Parathyroid adenoma (tissue), 2 donors: ENCODE data around the gene RARRES2.

ENCODE experiments used
- H2AFZ ChIP-seq: fragments of 300-600 bp; sonication (generic); one replicate; pipeline ENCODE4 v1.7.0; 2017; ENCODE audit warnings: antibody characterized with exemption, mild to moderate bottlenecking
- H3K27ac ChIP-seq: fragments of 300-600 bp; sonication (generic); one replicate; pipeline ENCODE4 v1.7.0; 2017
- H3K27me3 ChIP-seq: fragments of 300-600 bp; sonication (generic); one replicate; pipeline ENCODE4 v1.7.0; 2017; ENCODE audit warnings: low read length; ENCODE audit not compliant: control insufficient read depth, insufficient read depth
- H3K36me3 ChIP-seq: fragments of 300-600 bp; sonication (generic); one replicate; pipeline ENCODE4 v1.7.0; 2017; ENCODE audit warnings: low read length; ENCODE audit not compliant: control insufficient read depth, insufficient read depth
- H3K4me1 ChIP-seq: fragments of 300-600 bp; sonication (generic); one replicate; pipeline ENCODE4 v1.7.0; 2017; ENCODE audit warnings: control low read depth
- H3K4me2 ChIP-seq: fragments of 300-600 bp; sonication (generic); one replicate; pipeline ENCODE4 v1.7.0; 2017; ENCODE audit warnings: low read length
- H3K4me3 ChIP-seq: fragments of 300-600 bp; sonication (generic); one replicate; pipeline ENCODE4 v1.7.0; 2017; ENCODE audit warnings: low read depth, low read length
- H3K79me2 ChIP-seq: fragments of 300-600 bp; sonication (generic); one replicate; pipeline ENCODE4 v1.7.0; 2017; ENCODE audit warnings: control low read depth
- H3K9ac ChIP-seq: fragments of 300-600 bp; sonication (generic); one replicate; pipeline ENCODE4 v1.7.0; 2017; ENCODE audit warnings: mild to moderate bottlenecking
- H3K9me3 ChIP-seq: fragments of 300-600 bp; sonication (generic); one replicate; pipeline ENCODE4 v1.7.0; 2017; ENCODE audit warnings: low read length; ENCODE audit not compliant: control insufficient read depth
- TF ChIP-seq, protein P1 (sequence below): fragments of 300-600 bp; sonication (generic); IDR thresholded peaks from one replicate; pipeline ENCODE4 v1.7.0; 2017; ENCODE audit warnings: antibody characterized with exemption, mild to moderate bottlenecking
- donor health status: primary hyperparathyroidism.

RARRES2 gene

DNA sequence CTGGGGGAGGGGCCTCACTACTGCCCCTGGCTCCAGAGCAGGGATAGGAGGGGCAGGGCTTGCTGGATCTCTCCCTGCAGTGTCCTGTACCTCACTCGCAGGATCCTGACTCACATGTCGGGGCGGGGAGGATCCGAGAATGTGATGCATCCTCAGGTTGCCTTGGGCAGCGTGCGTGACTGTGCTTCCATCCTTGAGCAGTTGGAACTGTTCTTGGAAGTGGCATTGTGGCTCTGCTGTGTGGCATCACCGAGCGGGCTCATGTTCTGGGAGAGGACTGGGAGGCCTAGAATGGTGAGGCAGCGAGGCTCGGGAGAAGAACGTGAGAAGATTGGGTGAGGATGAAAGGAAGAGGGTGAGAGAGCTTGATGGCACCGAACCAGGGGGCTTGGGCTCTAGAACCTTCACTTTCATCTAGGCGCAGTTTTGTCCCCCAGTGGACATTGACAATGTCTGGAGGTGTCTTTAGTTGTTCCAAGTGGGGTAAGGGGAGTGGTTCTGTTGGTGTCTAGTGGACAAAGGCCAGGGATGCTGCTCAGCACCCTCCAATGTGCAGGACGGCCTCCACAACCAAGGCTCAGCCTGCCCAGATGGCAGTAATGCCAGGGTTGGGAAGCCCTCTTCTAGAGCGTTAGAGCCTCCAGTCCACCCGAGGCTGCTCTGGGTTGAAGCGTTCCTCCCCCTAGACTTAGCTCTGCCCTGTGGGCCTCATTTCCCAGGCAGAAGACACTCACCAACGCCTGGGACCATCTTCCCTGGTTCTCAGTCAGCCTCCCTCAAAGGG, 8.4 kb downstream of the RARRES2 start:
- Histone ChIP-seq H3K27ac (no peak overlapping the region), H3K4me3 (no peak overlapping the region), H3K9me3 (no peaks in the 10 kb centered on the region), H3K36me3 (no peaks in the 10 kb centered on the region), H3K4me1 (peaks cover 4% of the 10 kb centered on the region), H3K27me3 (no peaks in the 10 kb centered on the region), H3K9ac (no peak overlapping the region), H3K4me2 (no peak overlapping the region), H3K79me2 (no peaks in the 10 kb centered on the region), H2AFZ (no peak overlapping the region)
- TF ChIP-seq, protein P1, sequence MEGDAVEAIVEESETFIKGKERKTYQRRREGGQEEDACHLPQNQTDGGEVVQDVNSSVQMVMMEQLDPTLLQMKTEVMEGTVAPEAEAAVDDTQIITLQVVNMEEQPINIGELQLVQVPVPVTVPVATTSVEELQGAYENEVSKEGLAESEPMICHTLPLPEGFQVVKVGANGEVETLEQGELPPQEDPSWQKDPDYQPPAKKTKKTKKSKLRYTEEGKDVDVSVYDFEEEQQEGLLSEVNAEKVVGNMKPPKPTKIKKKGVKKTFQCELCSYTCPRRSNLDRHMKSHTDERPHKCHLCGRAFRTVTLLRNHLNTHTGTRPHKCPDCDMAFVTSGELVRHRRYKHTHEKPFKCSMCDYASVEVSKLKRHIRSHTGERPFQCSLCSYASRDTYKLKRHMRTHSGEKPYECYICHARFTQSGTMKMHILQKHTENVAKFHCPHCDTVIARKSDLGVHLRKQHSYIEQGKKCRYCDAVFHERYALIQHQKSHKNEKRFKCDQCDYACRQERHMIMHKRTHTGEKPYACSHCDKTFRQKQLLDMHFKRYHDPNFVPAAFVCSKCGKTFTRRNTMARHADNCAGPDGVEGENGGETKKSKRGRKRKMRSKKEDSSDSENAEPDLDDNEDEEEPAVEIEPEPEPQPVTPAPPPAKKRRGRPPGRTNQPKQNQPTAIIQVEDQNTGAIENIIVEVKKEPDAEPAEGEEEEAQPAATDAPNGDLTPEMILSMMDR: no peak

DNA sequence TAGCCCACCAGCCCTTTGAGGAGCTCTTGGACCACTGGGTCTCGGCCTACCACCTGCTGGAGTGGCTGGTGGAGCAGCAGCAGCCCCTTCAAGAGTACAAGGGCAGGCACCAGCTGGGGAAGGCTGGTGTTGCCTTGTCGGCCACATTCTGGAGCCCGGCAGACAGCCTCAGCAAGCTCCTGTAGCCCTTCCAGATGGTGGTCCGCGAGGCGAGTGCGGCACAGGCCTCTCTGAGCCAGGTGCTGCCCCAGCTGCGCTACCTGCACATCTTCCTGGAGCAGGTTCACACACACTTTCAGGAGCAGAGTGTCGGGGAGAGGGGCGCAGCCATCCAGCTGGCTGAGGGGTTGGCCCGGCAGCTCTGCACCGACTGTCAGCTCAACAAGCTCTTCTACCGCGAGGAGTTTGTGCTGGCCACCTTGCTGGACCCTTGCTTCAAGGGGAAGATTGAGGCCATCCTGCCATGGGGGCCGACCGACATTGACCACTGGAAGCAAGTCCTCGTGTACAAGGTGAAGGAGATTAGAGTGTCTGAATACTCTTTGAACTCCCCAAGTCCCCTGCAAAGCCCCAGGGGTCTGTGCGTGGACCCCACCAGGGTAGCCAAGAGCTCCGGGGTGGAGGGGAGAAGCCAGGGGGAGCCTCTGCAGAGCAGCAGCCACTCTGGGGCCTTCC, 11.1 kb downstream of the RARRES2 start:
- Histone ChIP-seq H2AFZ (no peak overlapping the region), H3K4me1 (no peaks in the 10 kb centered on the region), H3K79me2 (peaks cover 4% of the 10 kb centered on the region), H3K27me3 (no peaks in the 10 kb centered on the region), H3K4me2 (no peak overlapping the region), H3K9ac (no peak overlapping the region), H3K9me3 (no peaks in the 10 kb centered on the region), H3K27ac (no peak overlapping the region), H3K36me3 (no peaks in the 10 kb centered on the region), H3K4me3 (no peak overlapping the region)
- TF ChIP-seq, protein P1: no peak

DNA sequence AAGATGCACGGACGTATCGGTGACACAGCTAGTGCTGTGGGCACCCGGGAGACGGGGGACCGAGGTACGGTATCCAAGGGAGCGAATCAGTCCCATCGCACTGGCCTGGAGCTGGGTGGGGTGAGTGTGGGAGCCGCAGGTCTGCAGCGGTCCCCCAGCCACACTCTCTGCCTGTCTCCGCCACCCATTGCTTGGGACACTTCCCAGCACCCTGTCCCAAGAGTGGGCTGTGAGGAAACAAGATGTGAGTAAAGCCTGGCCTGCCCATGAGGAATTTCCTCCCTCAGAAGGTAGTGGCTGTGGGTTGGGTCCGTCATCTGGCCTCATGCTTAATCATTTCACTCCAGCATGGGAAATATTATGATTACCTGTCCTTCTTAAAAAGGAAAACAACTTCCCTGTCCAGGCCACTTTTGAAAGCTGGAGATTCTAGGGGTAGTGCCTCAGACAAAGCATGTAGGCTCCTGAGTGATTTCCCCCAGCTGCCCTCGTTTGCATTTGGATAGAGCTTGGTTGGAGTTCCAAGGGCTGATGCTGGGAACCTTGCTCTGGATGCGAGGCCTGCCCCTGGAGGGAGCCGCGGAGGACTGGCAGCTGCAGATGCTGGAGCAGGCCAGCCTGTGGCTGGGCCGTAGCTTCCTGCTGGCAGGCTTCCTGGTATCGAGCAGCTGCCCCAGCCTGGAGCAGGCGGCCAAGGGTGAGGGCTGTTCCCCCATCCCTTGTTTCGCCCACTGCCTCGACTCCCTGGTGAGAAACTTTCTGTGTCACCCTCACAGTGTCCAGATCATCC, 11.9 kb downstream of the RARRES2 start:
- no peaks in the 10 kb centered on the region for H3K27me3 ChIP-seq
- no peaks in the 10 kb centered on the region for H3K36me3 ChIP-seq
- peaks cover 8% of the 10 kb centered on the region for H3K4me1 ChIP-seq
- no peak overlapping the region for H2AFZ ChIP-seq
- H3K79me2 ChIP-seq: peaks cover 4% of the 10 kb centered on the region
- H3K4me3 ChIP-seq: no peak overlapping the region
- no peak overlapping the region for H3K27ac ChIP-seq
- TF ChIP-seq, protein P1: no peak
- no peaks in the 10 kb centered on the region for H3K9me3 ChIP-seq
- no peak overlapping the region for H3K4me2 ChIP-seq
- H3K9ac ChIP-seq: no peak overlapping the region

DNA sequence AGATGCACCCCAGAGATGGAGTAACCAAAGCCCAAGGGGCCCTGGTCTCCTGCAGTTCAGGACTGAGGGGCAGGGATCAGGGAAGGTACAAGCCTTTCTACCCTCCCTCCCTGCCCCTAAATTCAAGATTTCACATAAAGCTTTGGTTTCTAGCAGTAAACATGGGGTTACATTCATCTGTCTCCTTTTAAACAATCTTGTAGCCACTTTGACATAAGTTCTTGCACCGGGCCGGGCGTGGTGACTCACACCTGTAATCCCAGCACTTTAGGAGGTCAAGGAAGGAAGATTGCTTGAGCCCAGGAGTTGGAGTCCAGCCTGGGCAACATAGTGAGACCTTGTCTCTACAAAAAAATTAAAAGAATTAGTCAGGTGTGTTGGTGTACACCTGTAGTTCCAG, 14.1 kb downstream of the RARRES2 start:
- peaks cover 4% of the 10 kb centered on the region for H3K79me2 ChIP-seq
- no peak overlapping the region for H3K4me2 ChIP-seq
- H3K27ac ChIP-seq: no peak overlapping the region
- no peaks in the 10 kb centered on the region for H3K9me3 ChIP-seq
- H3K27me3 ChIP-seq: no peaks in the 10 kb centered on the region
- peaks cover 18% of the 10 kb centered on the region for H3K4me1 ChIP-seq
- H3K4me3 ChIP-seq: no peak overlapping the region
- no peak overlapping the region for H2AFZ ChIP-seq
- no peak overlapping the region for H3K9ac ChIP-seq
- no peaks in the 10 kb centered on the region for H3K36me3 ChIP-seq
- TF ChIP-seq, protein P1: no peak
